Neural cell (in vitro differentiated cells): ENCODE results near the gene LPIN1. TPM values are rescaled to one million over a fixed set of nuclear protein-coding genes. Genes with fewer than 3 reads are reported as not detected.

ENCODE experiments used
- H2AFZ ChIP-seq: fragments of 200-600, 300-800 bp; sonication (generic), shearing (Covaris generic); 2 replicates; pipeline ENCODE4 v1.6.0; 2014; ENCODE audit warnings: low read depth, mild to moderate bottlenecking, antibody characterized with exemption, low read length, moderate library complexity
- H3F3A ChIP-seq: fragments of 200-600 bp; shearing (Covaris generic); 2 replicates; pipeline ENCODE4 v1.6.1; 2016; ENCODE audit warnings: mild to moderate bottlenecking, moderate library complexity, mixed read lengths, antibody characterized with exemption, low read length; ENCODE audit not compliant: insufficient read depth, poor library complexity, severe bottlenecking
- H3K27ac ChIP-seq: fragments of 200-600, 300-800 bp; sonication (generic), shearing (Covaris generic); 2 replicates; pipeline ENCODE4 v1.5.1; 2014; ENCODE audit warnings: mild to moderate bottlenecking, low read length, moderate library complexity
- H3K27me3 ChIP-seq: fragments of 300-800, 200-600 bp; sonication (generic), shearing (Covaris generic); 2 replicates; pipeline ENCODE4 v1.6.0; 2014; ENCODE audit warnings: mild to moderate bottlenecking, low read depth, low read length, moderate library complexity; ENCODE audit not compliant: insufficient read depth
- H3K36me3 ChIP-seq: fragments of 300-800, 200-600 bp; sonication (generic), shearing (Covaris generic); 2 replicates; pipeline ENCODE4 v1.5.1; 2014; ENCODE audit warnings: mild to moderate bottlenecking, antibody characterized with exemption, low read length, moderate library complexity; ENCODE audit not compliant: insufficient read depth
- H3K4me2 ChIP-seq: fragments of 300-800, 200-600 bp; sonication (generic), shearing (Covaris generic); 2 replicates; pipeline ENCODE4 v1.6.0; 2014; ENCODE audit warnings: mild to moderate bottlenecking, low read length
- H3K4me3 ChIP-seq: fragments of 300-800, 200-600 bp; sonication (generic), shearing (Covaris generic); 2 replicates; pipeline ENCODE4 v1.5.1; 2014; ENCODE audit warnings: mild to moderate bottlenecking, low read length, moderate library complexity
- H3K79me2 ChIP-seq: fragments of 200-600 bp; shearing (Covaris generic); replicated peaks from 2 replicates; pipeline ENCODE4 v1.6.0; 2014; ENCODE audit warnings: mild to moderate bottlenecking, low read length, moderate library complexity; ENCODE audit not compliant: insufficient read depth
- H3K9ac ChIP-seq: fragments of 300-800, 200-600 bp; sonication (generic), shearing (Covaris generic); 2 replicates; pipeline ENCODE4 v1.6.1; 2016; ENCODE audit warnings: mild to moderate bottlenecking, low read length, mixed read lengths
- H3K9me2 ChIP-seq: fragments of 200-600 bp; shearing (Covaris generic); 2 replicates; pipeline ENCODE4 v1.6.1; 2016; ENCODE audit warnings: mild to moderate bottlenecking, low read length, mixed read lengths; ENCODE audit not compliant: insufficient read depth
- H3K9me3 ChIP-seq: fragments of 200-600, 300-800 bp; sonication (generic), shearing (Covaris generic); 2 replicates; pipeline ENCODE4 v1.6.1; 2016; ENCODE audit warnings: mild to moderate bottlenecking, mixed run types, low read length, moderate library complexity, mixed read lengths
- H4K20me1 ChIP-seq: fragments of 200-600 bp; shearing (Covaris generic); 2 replicates; pipeline ENCODE4 v1.6.1; 2016; ENCODE audit warnings: mild to moderate bottlenecking, mixed run types; ENCODE audit not compliant: insufficient read depth
- CTCF ChIP-seq: fragments of 450-650 bp; IDR thresholded peaks from 2 replicates; pipeline ENCODE4 v1.5.1; 2014; ENCODE audit warnings: antibody characterized with exemption, mild to moderate bottlenecking, moderate library complexity; ENCODE audit not compliant: poor library complexity, severe bottlenecking
- EP300 ChIP-seq: fragments of 450-650 bp; conservative IDR thresholded peaks from 2 replicates; pipeline ENCODE4 v1.6.1; 2014; ENCODE audit warnings: antibody characterized with exemption, mild to moderate bottlenecking, moderate library complexity; ENCODE audit not compliant: poor library complexity, severe bottlenecking
- EZH2 ChIP-seq: fragments of 200-600, 300-800 bp; shearing (Covaris generic), sonication (generic); IDR thresholded peaks from 2 replicates; pipeline ENCODE4 v1.6.1; 2014; ENCODE audit warnings: antibody characterized with exemption, low read length, borderline replicate concordance, mild to moderate bottlenecking; ENCODE audit not compliant: insufficient read depth, poor library complexity, severe bottlenecking
- MXI1 ChIP-seq: fragments of 450-650 bp; conservative IDR thresholded peaks from 2 replicates; pipeline ENCODE4 v1.6.1; 2014; ENCODE audit warnings: antibody characterized with exemption, mild to moderate bottlenecking; ENCODE audit not compliant: poor library complexity, severe bottlenecking
- POLR2AphosphoS5 ChIP-seq: IDR thresholded peaks from 2 replicates; pipeline ENCODE4 v1.6.1; 2012
- RAD21 ChIP-seq: fragments of 450-650 bp; conservative IDR thresholded peaks from 2 replicates; pipeline ENCODE4 v1.6.1; 2014; ENCODE audit warnings: antibody characterized with exemption, mild to moderate bottlenecking, moderate library complexity
- REST ChIP-seq: IDR thresholded peaks from 2 replicates; pipeline ENCODE4 v1.6.1; 2012; ENCODE audit warnings: borderline replicate concordance
- SMC3 ChIP-seq: fragments of 450-650 bp; conservative IDR thresholded peaks from 2 replicates; pipeline ENCODE4 v1.6.1; 2014; ENCODE audit warnings: antibody characterized with exemption, mild to moderate bottlenecking, moderate library complexity; ENCODE audit not compliant: poor library complexity
- TAF1 ChIP-seq: IDR thresholded peaks from 2 replicates; pipeline ENCODE4 v1.6.1; 2012; ENCODE audit warnings: low read depth
- polyA plus RNA-seq: library from polyadenylated mRNA; depleted of rRNA; stranded (reverse); fragments of >200 nt; gene quantifications from 2 replicates; pipeline ENCODE4 v1.2.3, GENCODE V29; 2014

Gene LPIN1
- polyA plus RNA-seq, 1 donor from 2014 or later: 47.5 TPM

GRCh38 chr2:11863513-11864328 lies 117.3 kb downstream of the LPIN1 start:
- no peak overlapping the region for H3K9ac ChIP-seq
- H3K9me2 ChIP-seq: no peaks in the 10 kb centered on the region
- H3K27me3 ChIP-seq: no peaks in the 10 kb centered on the region
- no peak overlapping the region for H3K27ac ChIP-seq
- H3F3A ChIP-seq: no peaks in the 10 kb centered on the region
- H4K20me1 ChIP-seq: no peaks in the 10 kb centered on the region
- no peak overlapping the region for H2AFZ ChIP-seq
- no peaks in the 10 kb centered on the region for H3K36me3 ChIP-seq
- TF ChIP-seq TAF1 (no peak), SMC3 (peak; percentile 87), EZH2 (no peak), RAD21 (peak; percentile 78), CTCF (peak; percentile 75)
- H3K4me2 ChIP-seq: no peak overlapping the region
- H3K79me2 ChIP-seq: no peaks in the 10 kb centered on the region
- no peak overlapping the region for H3K4me3 ChIP-seq
- peaks cover 4% of the 10 kb centered on the region for H3K9me3 ChIP-seq

- no peaks in the 10 kb centered on the region for H3K79me2 ChIP-seq
- H3K9me2 ChIP-seq: no peaks in the 10 kb centered on the region
- peaks cover 4% of the 10 kb centered on the region for H3K9me3 ChIP-seq
- H3K9ac ChIP-seq: no peak overlapping the region
- no peak overlapping the region for H2AFZ ChIP-seq
- H3F3A ChIP-seq: no peaks in the 10 kb centered on the region
- no peaks in the 10 kb centered on the region for H4K20me1 ChIP-seq
- H3K4me2 ChIP-seq: no peak overlapping the region
- no peaks in the 10 kb centered on the region for H3K36me3 ChIP-seq
- TF ChIP-seq SMC3: no peak
- TF ChIP-seq TAF1: no peak
- no peak for TF ChIP-seq MXI1
- TF ChIP-seq POLR2AphosphoS5: no peak
- no peak for TF ChIP-seq CTCF
- no peak for TF ChIP-seq REST
- TF ChIP-seq RAD21: no peak
- no peak for TF ChIP-seq EP300
- TF ChIP-seq EZH2: no peak
- H3K27ac ChIP-seq: no peak overlapping the region
- H3K4me3 ChIP-seq: no peak overlapping the region
- H3K27me3 ChIP-seq: no peaks in the 10 kb centered on the region
Observed at GRCh38 chr2:11864724-11865123, 118.3 kb downstream of the LPIN1 start.
